ENCODE data around the gene MAPKAP1. TPM values are rescaled to one million over a fixed set of nuclear protein-coding genes. Genes with fewer than 3 reads are reported as not detected.

Gene MAPKAP1
- total RNA-seq, 1 donor from 2014 or later, result 84.9 TPM

DNA sequence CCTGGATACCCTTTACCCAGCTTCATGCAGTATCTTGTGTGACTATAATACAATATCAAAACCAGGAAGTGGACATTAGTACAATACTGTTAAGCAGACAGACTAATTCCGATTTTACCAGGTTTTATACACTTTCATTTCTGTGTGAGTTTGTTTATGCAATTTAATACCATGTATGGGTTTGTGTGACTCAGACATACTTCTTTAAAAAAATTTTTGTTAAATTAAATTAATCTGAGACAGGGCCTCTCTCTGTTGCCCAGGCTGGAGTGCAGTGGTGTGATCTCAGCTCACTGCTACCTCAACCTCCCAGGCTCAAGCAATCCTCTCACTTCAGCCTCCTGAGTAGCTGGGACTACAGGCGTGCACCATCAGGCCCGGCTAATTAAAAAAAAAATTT is 288.6 kb downstream of the MAPKAP1 start:
- TF ChIP-seq, protein P1, sequence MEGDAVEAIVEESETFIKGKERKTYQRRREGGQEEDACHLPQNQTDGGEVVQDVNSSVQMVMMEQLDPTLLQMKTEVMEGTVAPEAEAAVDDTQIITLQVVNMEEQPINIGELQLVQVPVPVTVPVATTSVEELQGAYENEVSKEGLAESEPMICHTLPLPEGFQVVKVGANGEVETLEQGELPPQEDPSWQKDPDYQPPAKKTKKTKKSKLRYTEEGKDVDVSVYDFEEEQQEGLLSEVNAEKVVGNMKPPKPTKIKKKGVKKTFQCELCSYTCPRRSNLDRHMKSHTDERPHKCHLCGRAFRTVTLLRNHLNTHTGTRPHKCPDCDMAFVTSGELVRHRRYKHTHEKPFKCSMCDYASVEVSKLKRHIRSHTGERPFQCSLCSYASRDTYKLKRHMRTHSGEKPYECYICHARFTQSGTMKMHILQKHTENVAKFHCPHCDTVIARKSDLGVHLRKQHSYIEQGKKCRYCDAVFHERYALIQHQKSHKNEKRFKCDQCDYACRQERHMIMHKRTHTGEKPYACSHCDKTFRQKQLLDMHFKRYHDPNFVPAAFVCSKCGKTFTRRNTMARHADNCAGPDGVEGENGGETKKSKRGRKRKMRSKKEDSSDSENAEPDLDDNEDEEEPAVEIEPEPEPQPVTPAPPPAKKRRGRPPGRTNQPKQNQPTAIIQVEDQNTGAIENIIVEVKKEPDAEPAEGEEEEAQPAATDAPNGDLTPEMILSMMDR (IDR thresholded peaks at IDR 0.05), result no peak
- no peaks in the 10 kb centered on the region for H3K9me3 Mint-ChIP-seq
- ATAC-seq (ENCODE audit: low read depth), result no peak
- CTCF ChIA-PET, result no interaction called here
- H3K27me3 Mint-ChIP-seq, result no peaks in the 10 kb centered on the region
- POLR2A ChIA-PET, result interaction anchor here (0.7 kb wide), 1 partner anchor 59 kb away, joined by 3 read pairs; no protein-coding TSS in a partner anchor
- intact Hi-C loops (cut with micrococcal nuclease), result no loop called here
- DNase-seq, result no peak
- H3K27ac Mint-ChIP-seq, result no peak overlapping the region
- no peaks in the 10 kb centered on the region for H3K36me3 Mint-ChIP-seq (ENCODE audit: low read depth)
- H3K4me3 Mint-ChIP-seq, result no peak overlapping the region
- no peaks in the 10 kb centered on the region for H3K4me1 Mint-ChIP-seq

DNA sequence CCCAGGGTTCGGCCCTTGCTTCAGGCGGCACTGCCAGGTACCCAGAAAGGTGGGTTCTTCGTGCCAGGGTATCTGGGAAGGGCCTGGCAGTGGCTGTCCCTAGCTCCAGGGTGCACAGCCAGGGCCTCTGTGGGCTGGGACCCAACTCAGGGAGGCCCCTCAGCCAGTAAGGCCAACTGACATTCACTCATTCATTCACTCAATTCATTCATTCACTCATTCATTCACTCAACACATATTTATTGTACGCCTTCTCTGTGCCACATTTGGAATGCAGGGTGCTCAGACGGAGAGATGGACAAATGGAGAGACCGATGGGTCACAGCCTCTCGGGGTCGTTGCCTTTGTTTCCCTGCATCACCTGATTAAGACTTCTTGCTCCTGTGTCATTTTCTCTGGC is 290.5 kb downstream of the MAPKAP1 start:
- ATAC-seq (ENCODE audit: low read depth), result no peak
- H3K27ac Mint-ChIP-seq, result no peak overlapping the region
- H3K27me3 Mint-ChIP-seq, result no peaks in the 10 kb centered on the region
- intact Hi-C loops (cut with micrococcal nuclease), result no loop called here
- no peaks in the 10 kb centered on the region for H3K9me3 Mint-ChIP-seq
- CTCF ChIA-PET, result interaction anchor here (1.3 kb wide), 1 partner anchor 9 kb away, joined by 3 read pairs; no protein-coding TSS in a partner anchor
- H3K4me3 Mint-ChIP-seq, result no peak overlapping the region
- H3K36me3 Mint-ChIP-seq (ENCODE audit: low read depth), result no peaks in the 10 kb centered on the region
- TF ChIP-seq, protein P1 (IDR thresholded peaks at IDR 0.05), result no peak
- no peaks in the 10 kb centered on the region for H3K4me1 Mint-ChIP-seq
- POLR2A ChIA-PET, result no interaction called here
- no peak for DNase-seq

- no peak overlapping the region for H3K4me3 Mint-ChIP-seq
- POLR2A ChIA-PET, result no interaction called here
- DNase-seq (no peak), ATAC-seq (ENCODE audit: low read depth) (no peak)
- H3K36me3 Mint-ChIP-seq (ENCODE audit: low read depth), result no peaks in the 10 kb centered on the region
- no peak overlapping the region for H3K27ac Mint-ChIP-seq
- intact Hi-C loops (cut with micrococcal nuclease), result no loop called here
- no peaks in the 10 kb centered on the region for H3K4me1 Mint-ChIP-seq
- TF ChIP-seq, protein P1 (IDR thresholded peaks at IDR 0.05), result no peak
- CTCF ChIA-PET, result interaction anchor here (1.3 kb wide), 1 partner anchor 8 kb away, joined by 3 read pairs; no protein-coding TSS in a partner anchor
- H3K9me3 Mint-ChIP-seq, result no peaks in the 10 kb centered on the region
- H3K27me3 Mint-ChIP-seq, result no peaks in the 10 kb centered on the region
These were observed 291.2 kb downstream of the MAPKAP1 start for GRCh38 chr9:125415583-125416460.

DNA sequence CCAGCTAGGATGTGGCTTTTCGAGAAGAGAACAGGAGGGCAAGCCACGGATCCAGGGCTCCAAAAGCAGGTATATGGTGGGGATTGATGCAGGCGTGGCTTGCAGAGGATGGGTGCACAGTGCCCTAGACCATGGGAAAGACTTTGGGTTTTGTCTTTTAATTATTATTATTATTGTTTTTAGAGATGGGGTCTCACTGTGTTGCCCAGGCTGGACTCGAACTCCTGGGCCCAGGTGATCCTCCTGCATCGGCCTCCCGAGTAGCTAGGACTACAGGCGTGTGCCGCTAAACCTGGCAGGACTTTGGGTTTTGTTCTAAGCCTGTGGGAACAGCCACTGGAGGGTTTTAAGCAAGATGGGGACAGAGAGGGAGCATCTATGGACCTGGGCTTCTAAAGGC is 293.4 kb downstream of the MAPKAP1 start:
- Mint-ChIP-seq H3K4me3 (no peak overlapping the region), H3K36me3 (ENCODE audit: low read depth) (no peaks in the 10 kb centered on the region), H3K4me1 (peaks cover 8% of the 10 kb centered on the region), H3K27ac (no peak overlapping the region), H3K9me3 (no peaks in the 10 kb centered on the region), H3K27me3 (peaks cover 11% of the 10 kb centered on the region)
- POLR2A ChIA-PET, result interaction anchor here (0.6 kb wide), 1 partner anchor 1007 kb away, joined by 10 read pairs; no protein-coding TSS in a partner anchor
- TF ChIP-seq, protein P1 (IDR thresholded peaks at IDR 0.05), result no peak
- intact Hi-C loops (cut with micrococcal nuclease), result no loop called here
- ATAC-seq (ENCODE audit: low read depth) (no peak), DNase-seq (no peak)
- CTCF ChIA-PET, result no interaction called here

DNA sequence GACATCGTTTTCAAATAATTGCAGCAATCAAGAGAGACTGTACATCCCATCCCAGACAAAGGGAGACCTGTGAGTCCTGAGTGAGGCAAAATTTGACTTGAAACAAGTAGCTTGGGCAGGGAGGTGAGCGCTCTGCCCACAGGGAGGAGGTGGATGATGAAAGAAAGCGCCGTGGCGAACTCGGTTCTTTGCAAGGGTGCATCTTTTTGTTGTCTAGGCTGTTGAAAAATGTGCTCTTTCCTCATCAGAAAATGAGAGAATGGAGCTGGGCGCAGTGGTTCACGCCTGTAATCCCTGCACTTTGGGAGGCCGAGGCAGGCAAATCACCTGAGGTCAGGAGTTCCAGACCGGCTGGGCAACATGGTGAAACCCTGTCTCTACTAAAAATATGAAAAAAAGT is 294.8 kb downstream of the MAPKAP1 start:
- no peaks in the 10 kb centered on the region for H3K9me3 Mint-ChIP-seq
- ATAC-seq (ENCODE audit: low read depth) (no peak), DNase-seq (no peak)
- ChIA-PET POLR2A (no interaction called here), CTCF (interaction anchor here (0.9 kb wide), 1 partner anchor 987 kb away, joined by 3 read pairs; no protein-coding TSS in a partner anchor)
- intact Hi-C loops (cut with micrococcal nuclease), result no loop called here
- peaks cover 15% of the 10 kb centered on the region for H3K4me1 Mint-ChIP-seq
- TF ChIP-seq, protein P1 (IDR thresholded peaks at IDR 0.05), result no peak
- H3K4me3 Mint-ChIP-seq, result no peak overlapping the region
- H3K27me3 Mint-ChIP-seq, result peaks cover 16% of the 10 kb centered on the region
- no peak overlapping the region for H3K27ac Mint-ChIP-seq
- H3K36me3 Mint-ChIP-seq (ENCODE audit: low read depth), result no peaks in the 10 kb centered on the region
